GM23248 (cell line): Measurements from ENCODE around the gene TMEM63C. TPM values are rescaled to one million over a fixed set of nuclear protein-coding genes. Genes with fewer than 3 reads are reported as not detected.

Experiments
- DNase-seq: peaks from one replicate; pipeline ENCODE4 v3.0.0-alpha.2; 2015
- H2AFZ ChIP-seq: fragments of 200-600 bp; sonication (generic); 2 replicates; pipeline ENCODE4 v1.6.1; 2016; ENCODE audit warnings: antibody characterized with exemption
- H3F3A ChIP-seq: fragments of 200-600 bp; sonication (generic); 2 replicates; pipeline ENCODE4 v1.6.1; 2016; ENCODE audit warnings: mild to moderate bottlenecking, antibody characterized with exemption, mixed run types; ENCODE audit not compliant: insufficient read depth
- H3K27ac ChIP-seq: fragments of 200-600 bp; sonication (generic); 2 replicates; pipeline ENCODE4 v1.5.1; 2016; ENCODE audit warnings: mild to moderate bottlenecking
- H3K27me3 ChIP-seq: fragments of 200-600 bp; sonication (generic); replicated peaks from 2 replicates; pipeline ENCODE4 v1.6.1; 2016; ENCODE audit warnings: mild to moderate bottlenecking; ENCODE audit not compliant: insufficient read depth
- H3K36me3 ChIP-seq: fragments of 200-600 bp; sonication (generic); 2 replicates; pipeline ENCODE4 v1.6.1; 2016; ENCODE audit warnings: low read depth, mild to moderate bottlenecking
- H3K4me1 ChIP-seq: fragments of 200-600 bp; sonication (generic); 2 replicates; pipeline ENCODE4 v1.6.1; 2016; ENCODE audit warnings: mild to moderate bottlenecking; ENCODE audit not compliant: insufficient read depth
- H3K4me2 ChIP-seq: fragments of 200-600 bp; sonication (generic); one replicate; pipeline ENCODE4 v1.6.1; 2016; ENCODE audit warnings: mild to moderate bottlenecking; ENCODE audit not compliant: unreplicated experiment
- H3K4me3 ChIP-seq: fragments of 200-600 bp; sonication (generic); 2 replicates; pipeline ENCODE4 v1.5.1; 2016; ENCODE audit warnings: mild to moderate bottlenecking
- H3K79me2 ChIP-seq: fragments of 200-600 bp; sonication (generic); 2 replicates; pipeline ENCODE4 v1.6.1; 2016; ENCODE audit warnings: mild to moderate bottlenecking; ENCODE audit not compliant: insufficient read depth
- H3K9ac ChIP-seq: fragments of 200-600 bp; sonication (generic); 2 replicates; pipeline ENCODE4 v1.6.1; 2016; ENCODE audit warnings: mild to moderate bottlenecking
- H3K9me2 ChIP-seq: fragments of 200-600 bp; sonication (generic); 2 replicates; pipeline ENCODE4 v1.6.1; 2016; ENCODE audit warnings: mixed run types, mild to moderate bottlenecking, moderate library complexity; ENCODE audit not compliant: insufficient read depth
- H3K9me3 ChIP-seq: fragments of 200-600 bp; sonication (generic); one replicate; pipeline ENCODE4 v1.6.1; 2017; ENCODE audit warnings: low read depth
- H4K20me1 ChIP-seq: fragments of 200-600 bp; sonication (generic); 2 replicates; pipeline ENCODE4 v1.6.0; 2016; ENCODE audit not compliant: insufficient read depth
- EZH2 ChIP-seq: fragments of 200-600 bp; sonication (generic); IDR thresholded peaks from 2 replicates; pipeline ENCODE4 v1.6.1; 2018; ENCODE audit warnings: antibody characterized with exemption, mild to moderate bottlenecking; ENCODE audit not compliant: insufficient read depth, poor library complexity, severe bottlenecking
- EZH2phosphoT487 ChIP-seq: fragments of 200-600 bp; sonication (generic); IDR thresholded peaks from 2 replicates; pipeline ENCODE4 v1.6.1; 2018; ENCODE audit warnings: antibody characterized with exemption, moderate library complexity, mild to moderate bottlenecking, low read depth; ENCODE audit not compliant: insufficient read depth
- WGBS, 2 experiments: methylation state at CpG; one replicate each; pipeline ENCODE4 v1.1.6; 2015 to 2017; ENCODE audit warnings: low lambda C conversion rate in 2 of 2, low coverage in 1 of 2; ENCODE audit errors: missing lambda C conversion rate in 2 of 2; 5-methylcytosine and 5-hydroxymethylcytosine counted together
- in situ Hi-C: fragments of 300-500 bp; cut with MboI; formaldehyde crosslinking; loops from 2 replicates; pipeline ENCODE4 v1.15.0; 2020
- polyA plus RNA-seq: library from polyadenylated mRNA; unstranded; fragments of >200 nt; fragmentation: Nextera tagmentation; extraction: Ambion mirVana; gene quantifications from 2 replicates; pipeline ENCODE4 v1.2.1, GENCODE V29; 2016
- total RNA-seq: library from RNA; depleted of rRNA; stranded (reverse); fragments of >200 nt; shearing (Covaris generic); gene quantifications from 2 replicates; pipeline ENCODE4 v1.2.3, GENCODE V29; 2014

The TMEM63C gene
- total and polyA plus RNA-seq, 2 experiments from 2014 or later, result not detected

DNA sequence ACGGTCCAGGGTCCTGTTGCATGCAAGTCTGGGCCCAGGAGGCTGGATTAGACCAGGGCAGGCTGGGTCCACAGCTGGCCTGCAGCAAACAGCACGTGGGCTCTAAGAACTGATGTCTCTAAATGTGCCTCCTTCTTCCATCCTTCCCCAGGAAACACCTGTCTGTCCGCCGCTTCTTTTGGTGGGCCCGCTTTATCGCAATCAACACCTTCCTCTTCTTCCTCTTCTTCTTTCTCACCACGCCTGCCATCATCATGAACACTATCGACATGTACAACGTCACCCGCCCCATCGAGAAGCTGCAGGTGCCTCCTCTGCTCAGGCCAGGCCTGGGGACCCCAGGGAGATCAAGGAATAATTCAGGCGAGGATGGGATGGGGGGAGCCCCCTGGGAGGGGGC is 61.2 kb downstream of the TMEM63C start:
- Histone ChIP-seq H3K79me2 (no peaks in the 10 kb centered on the region), H3K4me3 (no peak overlapping the region), H3K36me3 (no peaks in the 10 kb centered on the region), H2AFZ (no peak overlapping the region), H3F3A (no peaks in the 10 kb centered on the region), H3K9me3 (no peaks in the 10 kb centered on the region), H3K4me2 (no peak overlapping the region), H4K20me1 (no peaks in the 10 kb centered on the region), H3K27ac (no peak overlapping the region), H3K9ac (no peak overlapping the region), H3K27me3 (0 out of 2 replicates have a peak, but pooled peaks cover 7% of the 10 kb centered on the region), H3K4me1 (no peaks in the 10 kb centered on the region), H3K9me2 (no peaks in the 10 kb centered on the region)
- in situ Hi-C loops, result no loop called here
- DNase-seq, result no peak
- WGBS, 2 experiments, result 43 to 48% methylated on average over 11 to 12 of the region's 12 CpGs
- TF ChIP-seq EZH2phosphoT487 (no peak), EZH2 (no peak)

DNA sequence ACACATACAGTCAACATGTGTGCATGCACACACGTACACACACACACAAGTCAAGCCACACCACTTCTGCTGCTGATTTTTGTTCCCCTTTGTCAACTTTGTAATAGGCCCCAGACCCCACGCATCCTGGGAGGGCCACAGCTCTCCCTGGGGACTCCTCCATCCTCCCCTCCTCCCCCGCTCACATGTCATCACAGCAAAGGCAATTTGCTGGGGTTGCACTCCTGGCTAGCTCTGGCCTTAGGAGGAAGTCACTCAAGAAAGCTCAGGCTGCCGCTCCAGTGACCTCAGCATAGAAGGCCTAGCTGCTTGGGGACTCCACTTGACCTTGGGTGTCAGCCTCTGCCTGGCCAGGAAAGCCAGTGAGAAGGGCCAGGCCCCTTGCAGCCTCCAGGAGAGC is 62.3 kb downstream of the TMEM63C start:
- no peak for TF ChIP-seq EZH2
- TF ChIP-seq EZH2phosphoT487, result no peak
- no peaks in the 10 kb centered on the region for H3K9me2 ChIP-seq
- no peaks in the 10 kb centered on the region for H3K36me3 ChIP-seq
- no peaks in the 10 kb centered on the region for H3K4me1 ChIP-seq
- no peak for DNase-seq
- in situ Hi-C loops, result no loop called here
- 24 to 27% methylated on average over 4 of the region's 4 CpGs for WGBS, 2 experiments
- H4K20me1 ChIP-seq, result no peaks in the 10 kb centered on the region
- no peaks in the 10 kb centered on the region for H3F3A ChIP-seq
- no peak overlapping the region for H3K4me2 ChIP-seq
- no peak overlapping the region for H3K4me3 ChIP-seq
- H3K27me3 ChIP-seq, result 0 out of 2 replicates have a peak, but pooled peaks cover 7% of the 10 kb centered on the region
- no peak overlapping the region for H3K9ac ChIP-seq
- no peaks in the 10 kb centered on the region for H3K79me2 ChIP-seq
- H3K9me3 ChIP-seq, result no peaks in the 10 kb centered on the region
- H2AFZ ChIP-seq, result no peak overlapping the region
- H3K27ac ChIP-seq, result no peak overlapping the region

DNA sequence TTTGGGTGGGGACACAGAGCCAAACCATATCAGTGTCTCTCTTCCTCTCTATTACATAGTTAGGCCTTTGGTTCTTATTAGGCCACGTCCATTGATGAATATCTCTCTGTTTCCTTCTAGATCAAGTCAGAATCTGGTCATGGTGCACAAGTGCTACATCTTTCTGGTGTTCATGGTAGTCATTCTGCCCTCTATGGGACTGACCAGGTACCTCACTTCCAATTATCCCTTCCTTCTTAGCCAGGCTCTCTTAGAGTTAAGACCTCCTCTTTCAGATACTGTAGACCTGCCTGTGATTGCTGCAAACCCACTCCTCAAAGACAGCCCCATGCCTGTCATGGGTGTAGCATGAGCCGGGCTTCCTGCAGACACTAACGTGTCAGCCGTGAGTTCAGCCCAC is 64.2 kb downstream of the TMEM63C start:
- H3K4me3 ChIP-seq, result no peak overlapping the region
- no peaks in the 10 kb centered on the region for H3F3A ChIP-seq
- TF ChIP-seq EZH2 (no peak), EZH2phosphoT487 (no peak)
- H3K9me2 ChIP-seq, result no peaks in the 10 kb centered on the region
- no peaks in the 10 kb centered on the region for H3K36me3 ChIP-seq
- H3K27ac ChIP-seq, result no peak overlapping the region
- H3K79me2 ChIP-seq, result no peaks in the 10 kb centered on the region
- H3K9ac ChIP-seq, result no peak overlapping the region
- in situ Hi-C loops, result no loop called here
- 56 to 58% methylated on average over 4 of the region's 4 CpGs for WGBS, 2 experiments
- no peak overlapping the region for H2AFZ ChIP-seq
- no peaks in the 10 kb centered on the region for H3K9me3 ChIP-seq
- H4K20me1 ChIP-seq, result no peaks in the 10 kb centered on the region
- H3K4me2 ChIP-seq, result no peak overlapping the region
- no peak for DNase-seq
- 0 out of 2 replicates have a peak, but pooled peaks cover 7% of the 10 kb centered on the region for H3K27me3 ChIP-seq
- H3K4me1 ChIP-seq, result no peaks in the 10 kb centered on the region

DNA sequence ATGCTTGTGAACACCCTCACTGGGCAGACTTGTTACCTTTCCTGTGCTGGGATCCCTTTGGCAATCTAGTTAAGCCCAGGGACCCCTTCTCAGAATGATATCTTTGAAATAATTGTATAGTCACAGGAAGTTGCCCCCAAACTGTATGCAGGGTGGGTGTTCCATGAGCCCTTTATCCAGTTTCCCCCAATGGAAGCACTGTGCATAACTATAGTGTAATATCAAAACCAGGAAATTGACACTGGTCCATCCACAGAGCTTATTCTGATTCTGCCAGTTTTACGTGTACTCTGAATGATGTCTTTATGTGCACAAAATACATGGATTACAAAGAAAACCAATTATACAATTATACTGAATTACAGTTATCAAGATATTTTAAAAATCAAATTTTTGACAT is 65.2 kb downstream of the TMEM63C start:
- no peaks in the 10 kb centered on the region for H3K9me2 ChIP-seq
- H3K79me2 ChIP-seq, result no peaks in the 10 kb centered on the region
- in situ Hi-C loops, result no loop called here
- no peak overlapping the region for H3K9ac ChIP-seq
- H3K36me3 ChIP-seq, result no peaks in the 10 kb centered on the region
- no peaks in the 10 kb centered on the region for H3K4me1 ChIP-seq
- H3K4me3 ChIP-seq, result no peak overlapping the region
- WGBS, 2 experiments, result 76 to 89% methylated on average over 1 of the region's 1 CpG
- H2AFZ ChIP-seq, result no peak overlapping the region
- no peaks in the 10 kb centered on the region for H4K20me1 ChIP-seq
- 0 out of 2 replicates have a peak, but pooled peaks cover 5% of the 10 kb centered on the region for H3K27me3 ChIP-seq
- H3F3A ChIP-seq, result no peaks in the 10 kb centered on the region
- no peaks in the 10 kb centered on the region for H3K9me3 ChIP-seq
- TF ChIP-seq EZH2phosphoT487 (no peak), EZH2 (no peak)
- no peak overlapping the region for H3K4me2 ChIP-seq
- no peak overlapping the region for H3K27ac ChIP-seq
- DNase-seq, result no peak

DNA sequence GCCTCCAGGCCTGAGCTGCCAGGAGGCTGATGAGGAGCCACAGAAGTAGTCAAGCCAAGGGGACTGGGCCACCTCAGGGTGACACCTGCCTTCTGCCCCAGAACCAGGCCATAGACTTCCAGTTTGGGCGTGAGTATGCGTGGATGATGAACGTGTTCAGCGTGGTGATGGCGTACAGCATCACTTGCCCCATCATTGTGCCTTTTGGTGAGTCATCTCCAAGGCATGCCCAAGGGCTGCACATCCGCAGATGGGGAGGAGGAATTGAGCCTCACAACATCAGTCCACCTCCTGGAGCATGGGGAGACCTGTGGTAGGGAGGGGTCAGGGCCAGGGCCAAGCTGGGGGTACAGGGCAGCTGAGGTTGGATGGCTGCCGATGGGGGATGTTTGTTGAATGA is 67.1 kb downstream of the TMEM63C start:
- H4K20me1 ChIP-seq, result no peaks in the 10 kb centered on the region
- H3K9ac ChIP-seq, result no peak overlapping the region
- no peak overlapping the region for H2AFZ ChIP-seq
- H3K4me2 ChIP-seq, result no peak overlapping the region
- DNase-seq, result no peak
- H3K27me3 ChIP-seq, result peaks cover 11% of the 10 kb centered on the region
- TF ChIP-seq EZH2phosphoT487 (no peak), EZH2 (no peak)
- H3K9me3 ChIP-seq, result no peaks in the 10 kb centered on the region
- H3K4me3 ChIP-seq, result no peak overlapping the region
- H3K27ac ChIP-seq, result no peak overlapping the region
- H3K36me3 ChIP-seq, result no peaks in the 10 kb centered on the region
- no peaks in the 10 kb centered on the region for H3K4me1 ChIP-seq
- no peaks in the 10 kb centered on the region for H3F3A ChIP-seq
- H3K9me2 ChIP-seq, result no peaks in the 10 kb centered on the region
- no peaks in the 10 kb centered on the region for H3K79me2 ChIP-seq
- WGBS, 2 experiments, result 74 to 78% methylated on average over 7 of the region's 7 CpGs
- in situ Hi-C loops, result no loop called here
